8988T (cell line): ENCODE results near the gene OR6V1.

Experiments used
- DNase-seq: peaks from one replicate; pipeline ENCODE4 v3.0.0; 2011

Gene OR6V1

GRCh38 chr7:143052041-143052440, at the start of gene OR6V1:
Gene OR6V1, plus strand, starts transcription at chr7:143052341. Its CDS starts 0 bp downstream, at chr7:143052341.
- no peak for DNase-seq

- no peak for DNase-seq
Measured at GRCh38 chr7:143002898-143003297, 49.2 kb upstream of the OR6V1 start.

- no peak for DNase-seq
Measured at GRCh38 chr7:143003393-143004051, 48.6 kb upstream of the OR6V1 start.

- no peak for DNase-seq
Measured at GRCh38 chr7:143005632-143006260, 46.4 kb upstream of the OR6V1 start.

GRCh38 chr7:143008007-143008901, 43.9 kb upstream of the OR6V1 start:
- peak; percentile 37 for DNase-seq

- no peak for DNase-seq
Measured at GRCh38 chr7:143012001-143012400, 40.1 kb upstream of the OR6V1 start.

- no peak for DNase-seq
Measured at GRCh38 chr7:143012409-143012808, 39.7 kb upstream of the OR6V1 start.

- no peak for DNase-seq
Measured at GRCh38 chr7:143013473-143013872, 38.7 kb upstream of the OR6V1 start.

GRCh38 chr7:143013893-143014292, 38.2 kb upstream of the OR6V1 start:
- no peak for DNase-seq

GRCh38 chr7:143015084-143015483, 37.1 kb upstream of the OR6V1 start:
- no peak for DNase-seq

- DNase-seq, result no peak
Measured at GRCh38 chr7:143015926-143016490, 36.1 kb upstream of the OR6V1 start.

GRCh38 chr7:143016996-143017395, 35.1 kb upstream of the OR6V1 start:
- DNase-seq, result no peak

GRCh38 chr7:143018931-143019330, 33.2 kb upstream of the OR6V1 start:
- no peak for DNase-seq

GRCh38 chr7:143023047-143023446, 29.1 kb upstream of the OR6V1 start:
- no peak for DNase-seq

- no peak for DNase-seq
Measured at GRCh38 chr7:143025371-143025770, 26.8 kb upstream of the OR6V1 start.

GRCh38 chr7:143027032-143027431, 25.1 kb upstream of the OR6V1 start, which contains the start of gene OR9A2:
Gene OR9A2, minus strand, starts transcription at chr7:143027132. Its CDS starts 0 bp downstream, at chr7:143027132.
- DNase-seq, result no peak

- DNase-seq, result no peak
Measured at GRCh38 chr7:143027683-143028082, 24.5 kb upstream of the OR6V1 start.

GRCh38 chr7:143038635-143039034, 13.5 kb upstream of the OR6V1 start:
- no peak for DNase-seq

- DNase-seq, result no peak
Measured at GRCh38 chr7:143040209-143040715, 11.9 kb upstream of the OR6V1 start.

- DNase-seq, result no peak
Measured at GRCh38 chr7:143041346-143041745, 10.8 kb upstream of the OR6V1 start.

- DNase-seq, result no peak
Measured at GRCh38 chr7:143042159-143042789, 9.9 kb upstream of the OR6V1 start.

- DNase-seq, result no peak
Measured at GRCh38 chr7:143042790-143043271, 9.3 kb upstream of the OR6V1 start.
